ENCODE results near the gene FGD3.

Gene FGD3

DNA sequence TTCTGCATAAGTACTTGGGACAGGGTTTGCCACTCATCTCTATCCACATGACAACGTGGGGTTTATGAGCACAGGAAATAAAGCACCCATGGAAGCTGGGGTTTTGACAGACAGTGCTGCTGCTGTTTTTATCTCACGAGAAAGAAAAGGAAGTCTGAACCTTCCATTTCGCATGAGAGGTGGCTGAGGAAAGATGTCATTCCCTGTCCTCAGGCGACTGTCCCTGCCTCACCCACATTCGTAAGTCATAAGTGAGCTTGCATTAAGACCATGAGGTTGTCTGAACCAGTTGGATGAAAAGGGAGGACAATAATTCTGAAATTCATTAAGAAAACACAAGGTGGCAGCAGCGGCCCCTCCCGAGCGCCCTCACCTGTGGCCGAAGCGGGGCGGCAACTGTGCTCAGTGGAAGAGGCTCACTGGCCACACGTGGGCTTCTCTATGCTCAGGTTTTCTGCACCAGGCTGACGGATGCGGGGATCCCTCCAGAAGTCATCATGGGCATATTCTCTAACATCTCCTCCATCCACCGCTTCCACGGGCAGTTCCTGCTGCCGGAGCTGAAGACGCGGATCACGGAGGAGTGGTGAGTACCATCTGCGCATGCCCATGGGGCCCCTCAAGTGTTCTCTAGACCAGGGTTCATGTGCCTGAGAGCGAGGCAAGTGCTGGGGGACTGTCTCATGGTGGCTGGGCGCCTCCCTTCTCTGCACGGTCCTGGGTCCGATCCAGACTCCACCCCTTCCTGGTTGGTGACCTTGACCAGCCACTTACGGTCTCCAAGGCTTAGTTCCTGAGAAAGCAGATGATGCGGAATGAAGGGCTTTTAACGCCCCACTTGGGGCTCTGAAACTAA is 56.5 kb downstream of the FGD3 start:
- peak; percentile 64 for DNase-seq
- H3K36me3 ChIP-seq (ENCODE audit: control insufficient read depth, insufficient read depth, low read length) = no peaks in the 10 kb centered on the region
- H3K27me3 ChIP-seq (ENCODE audit: insufficient read depth, low read length, poor library complexity) = no peaks in the 10 kb centered on the region
- WGBS (ENCODE audit: extremely low coverage, insufficient coverage, low lambda C conversion rate) = no CpG with 5 or more reads among the region's 28 CpGs
- H3K9ac ChIP-seq (ENCODE audit: low read length) = no peak overlapping the region
- H3K79me2 ChIP-seq (ENCODE audit: control insufficient read depth, insufficient read depth, low read length) = no peaks in the 10 kb centered on the region
- H4K8ac ChIP-seq (ENCODE audit: low read depth, low read length) = no peak overlapping the region
- no peak overlapping the region for H3K27ac ChIP-seq (ENCODE audit: low read depth, low read length)
- H3K4me1 ChIP-seq (ENCODE audit: control insufficient read depth, low read depth, low read length) = no peaks in the 10 kb centered on the region
- H3K56ac ChIP-seq (ENCODE audit: low read length) = peak overlapping the region; percentile 12
- H2AK5ac ChIP-seq (ENCODE audit: low read length) = no peak overlapping the region
- no peak overlapping the region for H2BK120ac ChIP-seq (ENCODE audit: low read depth, low read length)
- H3K79me1 ChIP-seq (ENCODE audit: low read length) = no peaks in the 10 kb centered on the region
- H3K18ac ChIP-seq (ENCODE audit: low read length) = no peak overlapping the region
- no peak overlapping the region for H4K5ac ChIP-seq (ENCODE audit: low read length)
- no peak overlapping the region for H3K4ac ChIP-seq (ENCODE audit: low read depth, low read length)
- H2BK15ac ChIP-seq (replicated peaks; ENCODE audit: low read depth) = no peak overlapping the region
- H3K23ac ChIP-seq (ENCODE audit: low read length) = no peak overlapping the region
- no peak overlapping the region for H3K4me2 ChIP-seq (ENCODE audit: low read length)
- H3K4me3 ChIP-seq (ENCODE audit: low read length) = no peak overlapping the region
- no peak overlapping the region for H2BK5ac ChIP-seq (ENCODE audit: low read length)

DNA sequence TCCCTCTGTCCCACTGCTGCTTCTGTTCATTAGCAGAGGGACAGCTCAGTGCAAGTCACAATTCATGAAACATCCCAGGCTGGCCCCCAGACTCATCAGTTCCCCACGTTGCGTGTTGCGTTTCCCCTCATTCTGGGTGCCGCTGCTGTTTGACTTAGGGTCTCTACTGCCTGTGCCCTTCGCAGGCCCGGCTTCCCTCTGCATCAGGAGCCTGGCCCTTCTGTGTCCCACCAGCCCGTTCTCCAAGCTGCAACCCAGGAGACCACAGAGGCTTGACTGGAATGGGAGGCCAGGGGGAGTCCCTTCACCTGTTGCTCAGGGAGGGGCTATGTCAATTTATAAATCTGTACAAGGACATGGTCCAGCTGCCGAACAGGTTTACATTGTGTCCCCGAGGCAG is 57.2 kb downstream of the FGD3 start:
- Histone ChIP-seq H3K4ac (ENCODE audit: low read depth, low read length) (no peak overlapping the region), H3K56ac (ENCODE audit: low read length) (no peak overlapping the region), H3K79me2 (ENCODE audit: control insufficient read depth, insufficient read depth, low read length) (no peaks in the 10 kb centered on the region), H3K36me3 (ENCODE audit: control insufficient read depth, insufficient read depth, low read length) (no peaks in the 10 kb centered on the region), H2BK5ac (ENCODE audit: low read length) (no peak overlapping the region), H4K5ac (ENCODE audit: low read length) (no peak overlapping the region), H3K4me1 (ENCODE audit: control insufficient read depth, low read depth, low read length) (no peaks in the 10 kb centered on the region), H2BK120ac (ENCODE audit: low read depth, low read length) (no peak overlapping the region), H3K27ac (ENCODE audit: low read depth, low read length) (no peak overlapping the region), H3K9ac (ENCODE audit: low read length) (no peak overlapping the region), H3K18ac (ENCODE audit: low read length) (no peak overlapping the region), H3K23ac (ENCODE audit: low read length) (no peak overlapping the region), H3K4me3 (ENCODE audit: low read length) (no peak overlapping the region), H3K79me1 (ENCODE audit: low read length) (no peaks in the 10 kb centered on the region), H4K8ac (ENCODE audit: low read depth, low read length) (no peak overlapping the region), H3K4me2 (ENCODE audit: low read length) (no peak overlapping the region), H2AK5ac (ENCODE audit: low read length) (no peak overlapping the region), H3K27me3 (ENCODE audit: insufficient read depth, low read length, poor library complexity) (no peaks in the 10 kb centered on the region), H2BK15ac (replicated peaks; ENCODE audit: low read depth) (no peak overlapping the region)
- WGBS (ENCODE audit: extremely low coverage, insufficient coverage, low lambda C conversion rate) = no CpG with 5 or more reads among the region's 9 CpGs
- no peak for DNase-seq

DNA sequence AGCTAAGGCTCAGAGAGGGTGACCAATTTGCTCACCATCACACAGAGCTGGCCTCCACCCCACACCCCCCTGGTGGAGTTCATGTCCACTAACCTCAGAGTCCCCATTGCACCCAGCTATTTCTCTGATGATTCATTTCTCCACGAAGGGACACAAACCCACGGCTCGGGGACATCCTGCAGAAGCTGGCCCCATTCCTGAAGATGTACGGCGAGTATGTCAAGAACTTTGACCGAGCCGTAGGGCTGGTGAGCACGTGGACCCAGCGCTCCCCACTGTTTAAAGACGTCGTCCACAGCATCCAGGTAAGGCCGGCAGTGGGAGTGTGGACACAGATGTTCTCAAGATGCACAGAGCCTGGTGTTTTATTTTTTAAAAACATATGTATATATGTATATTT is 58.6 kb downstream of the FGD3 start:
- Histone ChIP-seq H3K79me1 (ENCODE audit: low read length) (no peaks in the 10 kb centered on the region), H2BK5ac (ENCODE audit: low read length) (no peak overlapping the region)
- WGBS (ENCODE audit: extremely low coverage, insufficient coverage, low lambda C conversion rate) = no CpG with 5 or more reads among the region's 12 CpGs

DNA sequence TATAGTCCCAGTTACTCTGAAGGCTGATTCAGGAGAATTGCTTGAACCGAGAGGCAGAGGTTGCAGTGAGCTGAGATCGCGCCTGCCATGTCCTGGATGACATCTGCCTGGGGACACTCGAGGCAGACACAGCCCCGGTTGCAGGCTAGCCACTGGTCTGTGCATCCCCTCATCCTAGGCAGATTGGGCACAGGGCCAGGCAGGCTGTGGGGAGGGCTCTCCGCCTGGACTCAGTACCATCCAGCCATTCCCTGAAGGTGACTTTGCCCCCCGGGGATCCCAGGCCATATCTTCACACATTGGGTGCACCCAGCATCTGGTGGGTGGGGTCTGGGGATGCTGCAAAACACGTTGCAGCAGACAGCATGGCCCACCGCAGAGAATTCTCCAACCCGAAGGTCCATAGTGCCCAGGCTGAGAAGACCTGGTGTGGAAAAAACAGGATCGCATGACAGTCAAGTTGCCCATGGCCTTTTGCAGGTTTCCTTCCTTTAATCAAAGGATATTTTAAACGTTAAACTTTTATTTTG is 60.3 kb downstream of the FGD3 start:
- no peak for DNase-seq
- H3K27ac ChIP-seq (ENCODE audit: low read depth, low read length) = no peak overlapping the region
- H3K36me3 ChIP-seq (ENCODE audit: control insufficient read depth, insufficient read depth, low read length) = no peaks in the 10 kb centered on the region
- no peak overlapping the region for H4K8ac ChIP-seq (ENCODE audit: low read depth, low read length)
- H3K79me1 ChIP-seq (ENCODE audit: low read length) = no peaks in the 10 kb centered on the region
- no CpG with 5 or more reads among the region's 12 CpGs for WGBS (ENCODE audit: extremely low coverage, insufficient coverage, low lambda C conversion rate)
- no peak overlapping the region for H4K5ac ChIP-seq (ENCODE audit: low read length)
- H2AK5ac ChIP-seq (ENCODE audit: low read length) = no peak overlapping the region
- H3K79me2 ChIP-seq (ENCODE audit: control insufficient read depth, insufficient read depth, low read length) = no peaks in the 10 kb centered on the region
- H2BK120ac ChIP-seq (ENCODE audit: low read depth, low read length) = no peak overlapping the region
- no peak overlapping the region for H2BK15ac ChIP-seq (replicated peaks; ENCODE audit: low read depth)
- H3K4me1 ChIP-seq (ENCODE audit: control insufficient read depth, low read depth, low read length) = no peaks in the 10 kb centered on the region
- H3K23ac ChIP-seq (ENCODE audit: low read length) = no peak overlapping the region
- H3K56ac ChIP-seq (ENCODE audit: low read length) = no peak overlapping the region
- H3K27me3 ChIP-seq (ENCODE audit: insufficient read depth, low read length, poor library complexity) = no peaks in the 10 kb centered on the region
- no peak overlapping the region for H3K9ac ChIP-seq (ENCODE audit: low read length)
- H3K4me2 ChIP-seq (ENCODE audit: low read length) = no peak overlapping the region
- no peak overlapping the region for H2BK5ac ChIP-seq (ENCODE audit: low read length)
- H3K4ac ChIP-seq (ENCODE audit: low read depth, low read length) = no peak overlapping the region
- H3K4me3 ChIP-seq (ENCODE audit: low read length) = no peak overlapping the region
- H3K18ac ChIP-seq (ENCODE audit: low read length) = no peak overlapping the region

More for the DNA sequence above, 58.6 kb downstream of the FGD3 start:
- H3K18ac ChIP-seq (ENCODE audit: low read length) = no peak overlapping the region
- H2AK5ac ChIP-seq (ENCODE audit: low read length) = no peak overlapping the region
- H3K4me1 ChIP-seq (ENCODE audit: control insufficient read depth, low read depth, low read length) = no peaks in the 10 kb centered on the region
- no peak overlapping the region for H3K4me3 ChIP-seq (ENCODE audit: low read length)
- H3K36me3 ChIP-seq (ENCODE audit: control insufficient read depth, insufficient read depth, low read length) = no peaks in the 10 kb centered on the region
- no peak overlapping the region for H4K5ac ChIP-seq (ENCODE audit: low read length)
- no peak overlapping the region for H3K27ac ChIP-seq (ENCODE audit: low read depth, low read length)
- H4K8ac ChIP-seq (ENCODE audit: low read depth, low read length) = no peak overlapping the region
- H3K4me2 ChIP-seq (ENCODE audit: low read length) = no peak overlapping the region
- no peak overlapping the region for H3K23ac ChIP-seq (ENCODE audit: low read length)
- no peak overlapping the region for H3K56ac ChIP-seq (ENCODE audit: low read length)
- H3K4ac ChIP-seq (ENCODE audit: low read depth, low read length) = no peak overlapping the region
- no peak overlapping the region for H2BK120ac ChIP-seq (ENCODE audit: low read depth, low read length)
- H3K9ac ChIP-seq (ENCODE audit: low read length) = no peak overlapping the region
- H2BK15ac ChIP-seq (replicated peaks; ENCODE audit: low read depth) = no peak overlapping the region
- DNase-seq = no peak
- H3K79me2 ChIP-seq (ENCODE audit: control insufficient read depth, insufficient read depth, low read length) = no peaks in the 10 kb centered on the region
- no peaks in the 10 kb centered on the region for H3K27me3 ChIP-seq (ENCODE audit: insufficient read depth, low read length, poor library complexity)

DNA sequence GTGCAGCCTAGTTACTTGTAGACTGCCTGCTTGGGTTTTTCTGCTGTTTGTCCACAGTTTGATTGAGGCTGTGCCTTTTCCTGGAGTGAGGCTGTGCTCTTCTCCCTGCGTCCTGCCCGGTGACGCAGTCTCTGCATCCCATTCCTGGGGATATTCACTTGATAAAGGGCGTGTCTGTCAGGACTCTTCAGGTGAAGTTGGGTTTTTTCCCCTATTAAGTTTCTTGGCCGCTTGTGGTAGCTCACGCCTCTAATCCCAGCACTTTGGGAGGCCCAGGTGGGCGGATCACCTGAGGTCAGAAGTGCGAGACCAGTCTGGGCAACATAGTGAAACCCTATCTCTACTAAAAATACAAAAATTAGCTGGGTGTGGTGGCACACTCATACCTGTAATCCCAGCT is 61.1 kb downstream of the FGD3 start:
- no peaks in the 10 kb centered on the region for H3K79me1 ChIP-seq (ENCODE audit: low read length)
- no peak overlapping the region for H2BK15ac ChIP-seq (replicated peaks; ENCODE audit: low read depth)
- H3K4me1 ChIP-seq (ENCODE audit: control insufficient read depth, low read depth, low read length) = no peaks in the 10 kb centered on the region
- H3K79me2 ChIP-seq (ENCODE audit: control insufficient read depth, insufficient read depth, low read length) = no peaks in the 10 kb centered on the region
- no peaks in the 10 kb centered on the region for H3K27me3 ChIP-seq (ENCODE audit: insufficient read depth, low read length, poor library complexity)
- no peak overlapping the region for H4K8ac ChIP-seq (ENCODE audit: low read depth, low read length)
- no peak overlapping the region for H3K18ac ChIP-seq (ENCODE audit: low read length)
- no CpG with 5 or more reads among the region's 8 CpGs for WGBS (ENCODE audit: extremely low coverage, insufficient coverage, low lambda C conversion rate)
- no peaks in the 10 kb centered on the region for H3K36me3 ChIP-seq (ENCODE audit: control insufficient read depth, insufficient read depth, low read length)
- H3K4ac ChIP-seq (ENCODE audit: low read depth, low read length) = no peak overlapping the region
- no peak overlapping the region for H3K56ac ChIP-seq (ENCODE audit: low read length)
- no peak overlapping the region for H2AK5ac ChIP-seq (ENCODE audit: low read length)
- no peak overlapping the region for H4K5ac ChIP-seq (ENCODE audit: low read length)
- H3K4me2 ChIP-seq (ENCODE audit: low read length) = no peak overlapping the region
- no peak overlapping the region for H2BK120ac ChIP-seq (ENCODE audit: low read depth, low read length)
- H3K23ac ChIP-seq (ENCODE audit: low read length) = no peak overlapping the region
- DNase-seq = no peak
- H2BK5ac ChIP-seq (ENCODE audit: low read length) = no peak overlapping the region
- no peak overlapping the region for H3K9ac ChIP-seq (ENCODE audit: low read length)
- H3K27ac ChIP-seq (ENCODE audit: low read depth, low read length) = no peak overlapping the region
- H3K4me3 ChIP-seq (ENCODE audit: low read length) = no peak overlapping the region

Data from mesendoderm (in vitro differentiated cells).